Natural killer cell (primary cell): ENCODE measurements around the gene OMP. TPM values are rescaled to one million over a fixed set of nuclear protein-coding genes. Genes with fewer than 3 reads are reported as not detected.

ENCODE experiments used
- ATAC-seq, 3 donors: fragments of 150-1000 bp in 2 of 3; fragments of 200-7000 bp in 1 of 3; cut with Tn5 transposase; 1 replicate in 1 of 3; 2 replicates in 2 of 3; pipeline ENCODE4 v1.10.0; 2021; ENCODE audit warnings: mild to moderate bottlenecking in 2 of 3, moderate library complexity in 2 of 3
- DNase-seq, 2 donors: peaks; one replicate each; pipeline versions ENCODE4 v3.0.0 to v3.0.0-alpha.2; 2013 to 2021; ENCODE audit warnings: mixed read lengths in 1 of 2
- H3K27ac ChIP-seq: one replicate; pipeline ENCODE4 v1.5.1; 2013; ENCODE audit warnings: mild to moderate bottlenecking, low read length
- H3K27me3 ChIP-seq: one replicate; pipeline ENCODE4 v1.6.1; 2013; ENCODE audit warnings: low read length; ENCODE audit not compliant: control insufficient read depth, insufficient read depth
- H3K36me3 ChIP-seq: one replicate; pipeline ENCODE4 v1.6.1; 2013; ENCODE audit warnings: low read length; ENCODE audit not compliant: control insufficient read depth, insufficient read depth
- H3K4me1 ChIP-seq: one replicate; pipeline ENCODE4 v1.6.1; 2013; ENCODE audit warnings: low read length; ENCODE audit not compliant: control insufficient read depth, insufficient read depth
- H3K4me3 ChIP-seq: one replicate; pipeline ENCODE4 v1.5.1; 2013; ENCODE audit warnings: low read length
- H3K9me3 ChIP-seq: one replicate; pipeline ENCODE4 v1.6.1; 2013; ENCODE audit warnings: low read length; ENCODE audit not compliant: control insufficient read depth, insufficient read depth
- H3K27ac Mint-ChIP-seq, 2 donors: one replicate each; pipeline ENCODE4 v1.8.0; 2022; ENCODE audit warnings: mild to moderate bottlenecking in 2 of 2, mixed read lengths in 2 of 2, moderate library complexity in 1 of 2
- H3K27me3 Mint-ChIP-seq, 2 donors: one replicate each; pipeline ENCODE4 v1.8.0; 2022; ENCODE audit warnings: low read depth in 2 of 2, mixed read lengths in 2 of 2
- H3K36me3 Mint-ChIP-seq: one replicate; pipeline ENCODE4 v1.8.0; 2022; ENCODE audit warnings: mixed read lengths
- H3K4me1 Mint-ChIP-seq, 2 donors: one replicate each; pipeline ENCODE4 v1.8.0; 2022; ENCODE audit warnings: mixed read lengths in 2 of 2
- H3K4me3 Mint-ChIP-seq: one replicate; pipeline ENCODE4 v1.8.0; 2022; ENCODE audit warnings: mild to moderate bottlenecking, moderate library complexity, mixed read lengths
- H3K9me3 Mint-ChIP-seq, 2 donors: one replicate each; pipeline ENCODE4 v1.8.0; 2022; ENCODE audit warnings: mixed read lengths in 2 of 2
- WGBS: methylation state at CpG from one replicate; pipeline ENCODE4 v1.1.7; 2013; ENCODE audit warnings: missing lambda C conversion rate; ENCODE audit not compliant: insufficient coverage; 5-methylcytosine and 5-hydroxymethylcytosine counted together
- intact Hi-C: fragments of 100-400 bp; cut with micrococcal nuclease; formaldehyde crosslinking; loops from one replicate; pipeline ENCODE4 v1.14.2; 2022
- total RNA-seq, 4 donors: library from RNA; stranded (reverse); fragments of 120-200 nt in 1 of 4; gene quantifications; one replicate each; pipeline versions ENCODE4 v1.2.3 to v1.2.4, GENCODE V29; 2013 to 2022
- TF ChIP-seq, protein P1 (sequence below): fragments of 200-600 bp; IDR thresholded peaks from one replicate; pipeline ENCODE4 v1.8.0; 2022; ENCODE audit warnings: antibody characterized with exemption

OMP gene
- total RNA-seq, 3 donors from 2014 or later (not counting 1 experiment from before 2014, with no cell fraction given) = 0.82 to 1.4 (median 0.85) TPM

DNA sequence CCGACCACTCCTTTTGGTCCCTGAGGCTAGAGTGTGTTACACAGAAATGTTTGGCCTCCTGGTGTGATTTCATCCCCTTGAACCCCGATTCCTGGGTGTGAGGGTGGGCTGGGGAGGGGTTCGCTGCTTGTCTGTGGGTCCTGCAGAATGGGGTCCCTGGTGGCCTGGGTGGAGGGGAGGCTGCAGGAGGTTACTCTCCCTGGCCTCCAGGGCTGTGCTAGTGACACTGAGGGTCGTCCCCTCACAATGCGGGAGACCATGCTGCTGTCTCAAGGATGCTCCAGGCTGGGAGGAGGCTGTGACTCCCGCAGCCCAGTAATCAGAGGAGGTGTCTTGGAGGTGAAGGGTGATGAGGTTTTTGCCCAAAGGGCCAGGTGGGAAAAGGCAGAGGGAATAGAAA, 17.0 kb upstream of the OMP start:
- no peaks in the 10 kb centered on the region for H3K27me3 ChIP-seq
- H3K9me3 ChIP-seq = no peaks in the 10 kb centered on the region
- H3K4me3 Mint-ChIP-seq = no peak overlapping the region
- no peaks in the 10 kb centered on the region for H3K9me3 Mint-ChIP-seq
- TF ChIP-seq, protein P1, sequence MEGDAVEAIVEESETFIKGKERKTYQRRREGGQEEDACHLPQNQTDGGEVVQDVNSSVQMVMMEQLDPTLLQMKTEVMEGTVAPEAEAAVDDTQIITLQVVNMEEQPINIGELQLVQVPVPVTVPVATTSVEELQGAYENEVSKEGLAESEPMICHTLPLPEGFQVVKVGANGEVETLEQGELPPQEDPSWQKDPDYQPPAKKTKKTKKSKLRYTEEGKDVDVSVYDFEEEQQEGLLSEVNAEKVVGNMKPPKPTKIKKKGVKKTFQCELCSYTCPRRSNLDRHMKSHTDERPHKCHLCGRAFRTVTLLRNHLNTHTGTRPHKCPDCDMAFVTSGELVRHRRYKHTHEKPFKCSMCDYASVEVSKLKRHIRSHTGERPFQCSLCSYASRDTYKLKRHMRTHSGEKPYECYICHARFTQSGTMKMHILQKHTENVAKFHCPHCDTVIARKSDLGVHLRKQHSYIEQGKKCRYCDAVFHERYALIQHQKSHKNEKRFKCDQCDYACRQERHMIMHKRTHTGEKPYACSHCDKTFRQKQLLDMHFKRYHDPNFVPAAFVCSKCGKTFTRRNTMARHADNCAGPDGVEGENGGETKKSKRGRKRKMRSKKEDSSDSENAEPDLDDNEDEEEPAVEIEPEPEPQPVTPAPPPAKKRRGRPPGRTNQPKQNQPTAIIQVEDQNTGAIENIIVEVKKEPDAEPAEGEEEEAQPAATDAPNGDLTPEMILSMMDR = no peak
- no peak overlapping the region for H3K27ac ChIP-seq
- no peak for DNase-seq
- H3K4me1 Mint-ChIP-seq = peaks cover 13 to 34% of the 10 kb centered on the region in 2 donors
- no peaks in the 10 kb centered on the region for H3K36me3 ChIP-seq
- 92% methylated on average over 6 of the region's 6 CpGs for WGBS
- no peaks in the 10 kb centered on the region for H3K36me3 Mint-ChIP-seq
- H3K27ac Mint-ChIP-seq = no peak overlapping the region
- peaks cover 32% of the 10 kb centered on the region for H3K4me1 ChIP-seq
- no peak for ATAC-seq
- intact Hi-C loops = no loop called here
- H3K27me3 Mint-ChIP-seq = no peaks in the 10 kb centered on the region
- no peak overlapping the region for H3K4me3 ChIP-seq

DNA sequence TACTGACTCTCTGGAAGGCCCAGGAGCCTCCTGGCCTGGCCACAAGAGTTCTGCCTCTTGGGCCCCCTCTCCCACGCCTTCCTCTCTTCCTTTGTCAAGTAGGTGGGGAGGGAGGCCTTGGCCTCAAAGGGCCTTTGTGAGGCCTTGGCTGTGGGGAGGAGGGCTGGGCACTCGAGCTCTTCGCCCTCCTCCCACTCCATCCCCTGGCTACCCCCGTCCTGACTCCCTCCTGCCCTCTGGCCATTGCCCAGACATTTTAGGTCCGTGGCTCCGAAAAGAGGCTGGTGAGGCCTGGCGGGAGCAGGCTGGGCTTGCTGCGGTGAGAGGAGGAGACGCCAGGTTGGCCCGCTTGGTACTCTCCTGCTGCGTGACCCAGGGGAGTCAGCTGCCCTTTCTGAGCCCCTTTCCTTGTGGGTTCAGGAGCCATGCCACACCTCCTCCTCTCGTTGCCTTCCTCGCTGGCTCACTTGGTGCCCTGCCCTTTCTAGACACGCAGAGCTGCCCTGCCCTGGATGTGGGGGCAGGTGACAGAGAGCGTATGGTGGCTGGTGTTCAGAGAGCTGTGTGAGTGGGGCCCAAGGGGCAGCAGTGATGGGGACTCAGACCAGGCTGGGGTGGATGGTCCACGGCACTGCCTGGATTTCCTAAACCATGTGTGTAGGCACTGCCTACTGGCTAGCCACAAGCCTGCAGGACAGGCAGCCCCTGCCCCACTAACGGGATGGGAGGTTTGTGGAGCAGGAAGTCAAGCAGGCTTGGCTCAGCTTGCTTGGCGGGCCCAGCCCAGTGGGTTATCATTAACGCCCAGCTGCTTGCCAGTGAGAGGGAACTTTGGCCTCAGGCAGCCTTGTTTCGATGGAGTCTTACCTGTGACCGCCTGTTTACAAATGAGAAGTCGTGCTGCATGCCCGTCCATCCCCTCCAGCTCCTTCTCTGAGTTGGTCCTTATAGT, 15.8 kb upstream of the OMP start:
- H3K27ac Mint-ChIP-seq = no peak overlapping the region
- no peak overlapping the region for H3K4me3 Mint-ChIP-seq
- Histone ChIP-seq H3K4me1 (peaks cover 21% of the 10 kb centered on the region), H3K36me3 (no peaks in the 10 kb centered on the region), H3K9me3 (no peaks in the 10 kb centered on the region), H3K27me3 (no peaks in the 10 kb centered on the region), H3K4me3 (no peak overlapping the region), H3K27ac (no peak overlapping the region)
- H3K4me1 Mint-ChIP-seq = peaks cover 16 to 29% of the 10 kb centered on the region in 2 donors
- H3K9me3 Mint-ChIP-seq = no peaks in the 10 kb centered on the region
- TF ChIP-seq, protein P1 = no peak
- 86% methylated on average over 22 of the region's 23 CpGs for WGBS
- intact Hi-C loops = no loop called here
- DNase-seq = no peak
- H3K36me3 Mint-ChIP-seq = no peaks in the 10 kb centered on the region
- ATAC-seq = no peak
- H3K27me3 Mint-ChIP-seq = no peaks in the 10 kb centered on the region

DNA sequence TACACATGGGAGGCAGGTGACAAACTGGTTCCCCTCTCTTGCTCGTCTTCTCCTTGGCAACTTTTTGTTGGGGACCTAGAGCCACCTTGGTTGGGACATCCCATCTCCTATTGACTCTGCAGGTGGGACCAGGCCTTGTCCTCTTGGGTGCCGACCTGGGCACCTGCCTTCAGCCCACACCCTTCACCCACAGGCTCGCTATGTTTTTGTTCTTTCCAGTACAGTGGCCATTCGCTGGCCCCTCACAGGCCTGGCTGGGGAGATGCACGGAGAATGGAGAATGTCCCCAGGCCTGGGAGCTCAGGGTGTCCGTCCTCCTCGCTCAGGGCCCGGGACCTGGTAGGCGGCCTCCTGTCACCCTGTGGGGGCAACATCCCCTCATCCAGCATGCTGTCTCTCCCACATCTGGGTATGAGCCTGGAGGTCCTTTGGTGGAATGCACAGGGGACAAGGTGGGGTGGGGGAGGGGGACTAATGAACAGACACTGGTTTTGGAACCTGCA, 14.9 kb upstream of the OMP start:
- no peak for DNase-seq
- ATAC-seq = no peak
- Histone ChIP-seq H3K4me3 (no peak overlapping the region), H3K27ac (no peak overlapping the region), H3K27me3 (no peaks in the 10 kb centered on the region), H3K9me3 (no peaks in the 10 kb centered on the region), H3K36me3 (no peaks in the 10 kb centered on the region), H3K4me1 (peaks cover 11% of the 10 kb centered on the region)
- no peaks in the 10 kb centered on the region for H3K9me3 Mint-ChIP-seq
- H3K4me1 Mint-ChIP-seq = peaks cover 7 to 19% of the 10 kb centered on the region in 2 donors
- no peaks in the 10 kb centered on the region for H3K27me3 Mint-ChIP-seq
- WGBS = 93% methylated on average over 9 of the region's 9 CpGs
- H3K36me3 Mint-ChIP-seq = no peaks in the 10 kb centered on the region
- no peak overlapping the region for H3K27ac Mint-ChIP-seq
- TF ChIP-seq, protein P1 = no peak
- H3K4me3 Mint-ChIP-seq = no peak overlapping the region
- intact Hi-C loops = no loop called here
